Measurements from ENCODE around the gene UGT1A7.
A peak's percentile ranks its signal among the peaks of the same experiment; 100 is the strongest.

Gene UGT1A7

GRCh38 chr2:233760043-233760442 lies 78.3 kb downstream of the UGT1A7 start, which contains the start of gene UGT1A1:
UGT1A1 (plus strand) TSS chr2:233760270; CDS start chr2:233760288, 18 bp downstream.
- DNase-seq (ENCODE audit: low read depth), result no peak
- TF ChIP-seq CTCF (conservative IDR thresholded peaks at IDR 0.05; ENCODE audit: control insufficient read depth, insufficient read depth, low read depth, low read length), result no peak
- H3K4me3 ChIP-seq (ENCODE audit: control insufficient read depth, low read depth, low read length), result no peak within 1 kb of the TSS

GRCh38 chr2:233761040-233761769 lies 79.5 kb downstream of the UGT1A7 start:
- no peak overlapping the region for H3K4me3 ChIP-seq (ENCODE audit: control insufficient read depth, low read depth, low read length)
- peak; percentile 2 for DNase-seq (ENCODE audit: low read depth)
- TF ChIP-seq CTCF (conservative IDR thresholded peaks at IDR 0.05; ENCODE audit: control insufficient read depth, insufficient read depth, low read depth, low read length), result no peak

- H3K4me3 ChIP-seq (ENCODE audit: control insufficient read depth, low read depth, low read length), result no peak overlapping the region
- DNase-seq (ENCODE audit: low read depth), result peak; percentile 68
- TF ChIP-seq CTCF (conservative IDR thresholded peaks at IDR 0.05; ENCODE audit: control insufficient read depth, insufficient read depth, low read depth, low read length), result no peak
Measured at GRCh38 chr2:233764264-233764663, 82.6 kb downstream of the UGT1A7 start.

GRCh38 chr2:233764761-233765160 lies 83.1 kb downstream of the UGT1A7 start:
- DNase-seq (ENCODE audit: low read depth), result peak; percentile 12
- H3K4me3 ChIP-seq (ENCODE audit: control insufficient read depth, low read depth, low read length), result no peak overlapping the region
- no peak for TF ChIP-seq CTCF (conservative IDR thresholded peaks at IDR 0.05; ENCODE audit: control insufficient read depth, insufficient read depth, low read depth, low read length)

GRCh38 chr2:233766416-233766815 lies 84.7 kb downstream of the UGT1A7 start:
- DNase-seq (ENCODE audit: low read depth), result no peak
- no peak overlapping the region for H3K4me3 ChIP-seq (ENCODE audit: control insufficient read depth, low read depth, low read length)
- no peak for TF ChIP-seq CTCF (conservative IDR thresholded peaks at IDR 0.05; ENCODE audit: control insufficient read depth, insufficient read depth, low read depth, low read length)

GRCh38 chr2:233768076-233768475 lies 86.4 kb downstream of the UGT1A7 start:
- TF ChIP-seq CTCF (conservative IDR thresholded peaks at IDR 0.05; ENCODE audit: control insufficient read depth, insufficient read depth, low read depth, low read length), result no peak
- DNase-seq (ENCODE audit: low read depth), result no peak
- H3K4me3 ChIP-seq (ENCODE audit: control insufficient read depth, low read depth, low read length), result no peak overlapping the region
